Measurements from ENCODE around the gene GGTA1. TPM values are rescaled to one million over a fixed set of nuclear protein-coding genes. Genes with fewer than 3 reads are reported as not detected.

Gene GGTA1
- total RNA-seq, 6 experiments from 2014 or later: not detected

DNA sequence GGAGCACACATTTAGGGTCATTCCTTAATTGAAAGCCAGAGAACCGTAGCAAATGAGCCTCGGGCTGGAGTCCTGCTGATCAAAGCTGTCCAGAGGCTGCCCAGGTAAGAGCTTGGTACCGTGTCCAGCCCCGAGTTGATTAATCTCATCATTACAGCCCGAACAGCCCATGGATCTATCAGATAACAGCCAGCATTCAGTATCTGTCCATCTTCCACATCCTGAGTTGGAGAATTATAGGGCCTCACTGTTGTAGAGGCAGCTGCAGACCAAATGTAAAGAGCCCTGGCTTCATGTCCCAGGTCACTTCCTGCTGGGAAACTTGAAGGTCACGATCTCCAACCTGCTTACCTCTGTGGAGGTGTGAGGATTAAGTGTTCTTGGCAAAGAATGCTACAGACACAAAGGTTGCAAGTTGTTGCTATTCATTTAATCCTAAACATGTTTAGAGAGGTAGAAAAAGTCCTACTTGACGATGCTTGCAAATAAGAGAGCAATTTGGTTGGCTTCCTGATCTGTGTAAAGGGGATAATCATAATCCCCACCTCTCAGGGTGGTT, 16.1 kb downstream of the GGTA1 start:
- TF ChIP-seq, protein P1, sequence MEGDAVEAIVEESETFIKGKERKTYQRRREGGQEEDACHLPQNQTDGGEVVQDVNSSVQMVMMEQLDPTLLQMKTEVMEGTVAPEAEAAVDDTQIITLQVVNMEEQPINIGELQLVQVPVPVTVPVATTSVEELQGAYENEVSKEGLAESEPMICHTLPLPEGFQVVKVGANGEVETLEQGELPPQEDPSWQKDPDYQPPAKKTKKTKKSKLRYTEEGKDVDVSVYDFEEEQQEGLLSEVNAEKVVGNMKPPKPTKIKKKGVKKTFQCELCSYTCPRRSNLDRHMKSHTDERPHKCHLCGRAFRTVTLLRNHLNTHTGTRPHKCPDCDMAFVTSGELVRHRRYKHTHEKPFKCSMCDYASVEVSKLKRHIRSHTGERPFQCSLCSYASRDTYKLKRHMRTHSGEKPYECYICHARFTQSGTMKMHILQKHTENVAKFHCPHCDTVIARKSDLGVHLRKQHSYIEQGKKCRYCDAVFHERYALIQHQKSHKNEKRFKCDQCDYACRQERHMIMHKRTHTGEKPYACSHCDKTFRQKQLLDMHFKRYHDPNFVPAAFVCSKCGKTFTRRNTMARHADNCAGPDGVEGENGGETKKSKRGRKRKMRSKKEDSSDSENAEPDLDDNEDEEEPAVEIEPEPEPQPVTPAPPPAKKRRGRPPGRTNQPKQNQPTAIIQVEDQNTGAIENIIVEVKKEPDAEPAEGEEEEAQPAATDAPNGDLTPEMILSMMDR (IDR thresholded peaks at IDR 0.05): no peak
- Mint-ChIP-seq H3K36me3 (ENCODE audit: low read depth) (no peaks in the 10 kb centered on the region), H3K4me1 (ENCODE audit: low read depth) (peaks cover 6% of the 10 kb centered on the region), H3K27me3 (ENCODE audit: insufficient read depth) (peaks cover 30% of the 10 kb centered on the region), H3K27ac (no peak overlapping the region), H3K4me3 (no peak overlapping the region), H3K9me3 (no peaks in the 10 kb centered on the region)
- DNase-seq: no peak

DNA sequence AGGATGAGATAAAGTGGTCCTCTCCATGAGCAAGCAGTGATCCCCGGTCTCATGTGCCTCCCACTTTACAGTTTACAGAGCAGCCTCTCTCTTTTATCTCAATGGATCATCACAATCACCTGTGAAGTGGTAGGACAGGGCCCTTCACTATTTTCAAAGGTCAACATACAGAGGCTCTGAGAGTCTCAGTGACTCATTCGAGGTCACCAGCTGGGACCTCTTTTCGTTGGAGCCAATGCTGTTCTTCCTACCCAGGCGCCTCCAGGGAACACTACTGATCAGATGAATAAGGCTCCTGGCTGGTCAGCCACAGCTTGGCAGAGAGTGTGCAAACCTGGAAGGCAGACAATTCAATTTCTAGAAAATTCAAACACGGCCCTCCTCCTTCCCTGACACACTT, 16.6 kb downstream of the GGTA1 start:
- no peak for DNase-seq
- H3K4me3 Mint-ChIP-seq: no peak overlapping the region
- peaks cover 6% of the 10 kb centered on the region for H3K4me1 Mint-ChIP-seq (ENCODE audit: low read depth)
- H3K36me3 Mint-ChIP-seq (ENCODE audit: low read depth): no peaks in the 10 kb centered on the region
- TF ChIP-seq, protein P1 (IDR thresholded peaks at IDR 0.05): no peak
- H3K9me3 Mint-ChIP-seq: no peaks in the 10 kb centered on the region
- no peak overlapping the region for H3K27ac Mint-ChIP-seq
- peaks cover 31% of the 10 kb centered on the region for H3K27me3 Mint-ChIP-seq (ENCODE audit: insufficient read depth)

DNA sequence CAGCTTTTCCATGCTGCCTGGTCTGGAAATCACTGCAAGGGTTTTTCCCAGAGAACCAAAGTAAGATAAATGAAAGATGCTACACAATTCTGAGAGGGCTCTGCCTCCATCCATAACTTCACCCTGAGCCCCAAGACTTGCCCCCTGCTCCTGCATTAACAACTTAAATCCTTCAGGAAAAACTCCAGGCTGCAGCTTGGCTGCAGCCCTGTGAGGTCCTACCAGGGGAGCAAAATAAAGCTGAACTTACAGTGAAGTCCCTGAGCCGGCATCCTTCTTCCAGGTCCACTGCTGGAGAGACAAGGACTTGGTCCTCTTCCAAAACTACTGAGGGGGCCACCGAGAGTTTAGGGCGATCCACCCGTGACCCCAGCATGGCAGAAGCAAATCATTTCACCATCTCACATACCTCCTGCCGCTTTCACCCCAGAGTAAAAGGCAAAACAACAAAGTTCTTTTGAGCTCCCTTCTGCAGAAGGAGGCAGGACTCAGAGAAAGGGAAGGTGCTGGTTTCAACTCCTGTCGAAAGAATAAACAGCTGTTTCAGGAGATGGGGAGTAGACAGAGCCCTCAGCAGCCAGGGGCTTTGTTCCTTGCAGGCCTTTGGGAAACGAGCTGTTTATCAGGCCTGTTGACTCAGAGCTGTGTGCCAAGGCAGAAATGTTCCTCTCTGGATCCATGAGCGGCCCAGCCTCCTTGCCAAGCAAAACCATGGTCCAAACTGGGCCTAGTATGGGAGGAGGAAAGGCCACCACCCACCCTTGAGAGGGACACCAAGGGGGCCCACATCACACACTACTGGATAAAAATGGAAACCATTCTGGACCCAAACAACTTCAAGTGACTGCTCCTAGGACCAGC, 20.6 kb downstream of the GGTA1 start:
- Mint-ChIP-seq H3K9me3 (no peaks in the 10 kb centered on the region), H3K27me3 (ENCODE audit: insufficient read depth) (peaks cover 53% of the 10 kb centered on the region), H3K4me1 (ENCODE audit: low read depth) (peaks cover 6% of the 10 kb centered on the region), H3K4me3 (no peak overlapping the region), H3K27ac (no peak overlapping the region), H3K36me3 (ENCODE audit: low read depth) (no peaks in the 10 kb centered on the region)
- no peak for DNase-seq
- TF ChIP-seq, protein P1 (IDR thresholded peaks at IDR 0.05): no peak

DNA sequence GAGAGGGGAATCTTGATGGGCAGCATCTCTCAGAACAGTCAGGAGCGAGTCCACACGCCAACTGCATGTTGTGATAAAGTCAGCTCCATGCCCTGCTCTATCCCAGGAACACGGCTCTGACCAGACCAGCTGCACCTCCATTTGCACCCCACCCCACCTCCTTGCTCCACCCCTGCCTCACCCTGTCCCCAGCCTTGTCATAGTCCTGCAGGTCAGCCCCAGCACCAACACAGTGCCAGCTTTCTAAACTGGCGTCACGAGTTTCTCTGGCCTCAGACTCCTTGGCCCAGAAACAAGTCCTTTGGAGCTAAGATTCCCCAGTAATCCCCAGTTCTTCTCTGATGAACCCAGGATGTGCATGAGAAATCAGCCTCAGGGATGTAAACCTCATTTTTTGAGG, 23.5 kb downstream of the GGTA1 start:
- DNase-seq: no peak
- no peak overlapping the region for H3K4me3 Mint-ChIP-seq
- no peaks in the 10 kb centered on the region for H3K36me3 Mint-ChIP-seq (ENCODE audit: low read depth)
- TF ChIP-seq, protein P1 (IDR thresholded peaks at IDR 0.05): no peak
- no peaks in the 10 kb centered on the region for H3K4me1 Mint-ChIP-seq (ENCODE audit: low read depth)
- H3K9me3 Mint-ChIP-seq: no peaks in the 10 kb centered on the region
- peaks cover 59% of the 10 kb centered on the region for H3K27me3 Mint-ChIP-seq (ENCODE audit: insufficient read depth)
- H3K27ac Mint-ChIP-seq: no peak overlapping the region

DNA sequence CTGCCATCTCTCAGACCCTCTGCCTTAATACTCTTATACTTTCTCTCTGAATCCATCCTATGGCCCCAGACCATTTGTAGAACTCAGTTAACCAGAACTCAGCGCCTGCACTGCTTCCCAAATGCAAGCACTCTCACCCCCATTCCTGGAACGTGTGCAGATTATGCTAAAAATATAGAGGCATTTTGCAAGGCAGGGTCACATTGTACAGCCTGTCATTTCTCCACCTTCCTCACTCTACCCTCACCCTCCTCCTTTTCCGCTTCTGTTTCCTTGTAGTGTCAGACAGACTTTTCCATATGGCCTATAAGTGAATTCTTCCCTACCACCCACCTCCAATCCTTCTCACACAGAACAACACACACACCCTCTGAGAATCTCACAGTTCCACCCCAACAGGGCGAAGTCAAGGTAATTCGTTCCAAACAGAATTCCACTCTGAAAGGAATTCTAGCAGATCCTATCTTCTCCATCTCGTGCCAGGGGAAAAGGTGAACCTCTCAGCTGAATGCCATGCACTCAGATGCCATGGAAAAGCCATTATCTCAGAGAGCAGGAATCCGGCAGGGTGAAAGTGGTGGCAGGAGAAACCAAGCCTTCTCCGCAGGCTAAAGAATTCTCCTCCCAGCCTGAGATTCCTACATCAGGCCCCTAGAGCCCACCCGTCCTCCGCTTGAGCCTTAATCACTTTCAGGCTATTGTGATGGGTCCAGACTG, 25.3 kb downstream of the GGTA1 start:
- Mint-ChIP-seq H3K9me3 (no peaks in the 10 kb centered on the region), H3K27ac (no peak overlapping the region), H3K27me3 (ENCODE audit: insufficient read depth) (peaks cover 53% of the 10 kb centered on the region), H3K4me3 (no peak overlapping the region), H3K4me1 (ENCODE audit: low read depth) (no peaks in the 10 kb centered on the region), H3K36me3 (ENCODE audit: low read depth) (no peaks in the 10 kb centered on the region)
- TF ChIP-seq, protein P1 (IDR thresholded peaks at IDR 0.05): no peak
- no peak for DNase-seq

All from HFFc6 (cell line).